Cortex of kidney (tissue), 1 donor: ENCODE results near the gene TAS2R40.

Experiments
- DNase-seq: peaks from one replicate; lab custom pipeline; 2025; lab: John Stamatoyannopoulos, UW

The TAS2R40 gene

GRCh38 chr7:143223784-143224183, 1.9 kb downstream of the TAS2R40 start:
- DNase-seq, result no peak

- no peak for DNase-seq
Observed at GRCh38 chr7:143225047-143225446, 3.2 kb downstream of the TAS2R40 start.

GRCh38 chr7:143227806-143228205, 6.0 kb downstream of the TAS2R40 start:
- no peak for DNase-seq

GRCh38 chr7:143229054-143229790, 7.4 kb downstream of the TAS2R40 start:
- no peak for DNase-seq

DNA sequence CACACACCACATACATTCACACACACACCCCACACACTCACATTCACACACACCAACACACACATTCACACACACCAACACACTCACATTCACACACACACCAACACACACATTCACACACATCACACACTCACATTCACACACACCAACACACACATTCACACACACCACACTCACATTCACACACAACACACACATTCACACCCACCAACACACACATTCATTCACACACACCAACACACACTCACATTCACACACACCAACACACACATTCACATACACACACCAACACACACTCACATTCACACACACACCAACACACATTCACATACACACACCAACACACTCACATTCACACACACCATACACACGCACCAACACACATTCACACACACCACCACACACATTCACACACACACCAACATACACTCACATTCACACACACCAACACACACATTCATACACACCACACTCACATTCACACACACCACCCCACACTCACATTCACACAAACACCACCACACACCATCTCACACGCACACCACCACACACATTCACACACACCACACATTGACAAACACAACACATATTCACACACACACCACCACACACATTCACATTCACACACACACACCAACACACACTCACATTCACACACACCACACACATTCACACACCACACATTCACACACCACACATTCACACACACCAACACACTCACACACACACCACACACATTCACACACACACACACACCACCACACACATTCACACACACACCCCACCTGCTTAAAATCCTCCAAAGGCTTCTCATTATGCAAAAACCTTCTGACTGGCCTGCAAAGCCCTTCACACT, 9.0 kb downstream of the TAS2R40 start:
- no peak for DNase-seq

- no peak for DNase-seq
Observed at GRCh38 chr7:143233816-143234532, 12.1 kb downstream of the TAS2R40 start.

- DNase-seq, result no peak
Observed at GRCh38 chr7:143234533-143234875, 12.7 kb downstream of the TAS2R40 start.

- no peak for DNase-seq
Observed at GRCh38 chr7:143235561-143235960, 13.7 kb downstream of the TAS2R40 start.

GRCh38 chr7:143236408-143236990, 14.7 kb downstream of the TAS2R40 start:
- DNase-seq, result no peak

DNA sequence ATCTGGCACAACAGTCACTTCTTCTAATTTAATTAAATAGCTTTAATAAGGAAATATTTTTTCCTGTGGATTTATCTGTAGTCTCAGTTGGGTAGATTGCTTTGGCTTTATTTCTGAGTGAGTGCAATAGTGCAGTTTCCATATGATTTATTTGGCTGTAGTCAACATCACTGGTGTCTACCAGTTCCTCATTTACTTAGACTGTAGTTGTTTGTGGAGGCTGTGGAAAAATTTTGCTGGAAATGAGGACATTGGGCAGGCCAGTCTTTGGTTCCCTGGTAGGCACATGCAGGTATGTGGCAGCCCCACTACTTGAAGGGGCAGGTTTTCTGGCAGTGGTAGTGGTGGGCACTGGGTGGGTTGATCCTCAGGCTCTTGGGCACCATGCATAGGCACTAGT, 15.5 kb downstream of the TAS2R40 start:
- no peak for DNase-seq

- DNase-seq, result no peak
Observed at GRCh38 chr7:143238289-143238980, 16.6 kb downstream of the TAS2R40 start.

DNA sequence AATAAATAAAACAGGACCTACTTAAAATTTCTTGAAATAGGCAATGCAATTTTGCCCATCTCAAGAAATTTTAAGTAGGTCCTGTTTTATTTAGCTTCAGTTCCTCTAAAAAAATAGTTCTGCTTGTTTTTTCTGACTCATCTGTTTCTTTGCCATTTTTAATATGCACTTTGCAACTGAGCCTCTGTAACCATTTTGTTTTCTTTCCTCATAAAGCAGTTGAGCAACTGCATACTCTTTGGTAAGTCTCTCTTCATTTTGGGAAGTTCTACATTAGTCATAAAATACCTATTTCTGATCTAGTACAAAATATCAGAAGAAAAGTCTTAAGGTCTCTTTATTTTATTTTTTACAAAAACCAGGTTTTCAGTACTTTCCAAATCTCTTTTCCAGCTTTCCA, 18.0 kb downstream of the TAS2R40 start:
- DNase-seq, result no peak

DNA sequence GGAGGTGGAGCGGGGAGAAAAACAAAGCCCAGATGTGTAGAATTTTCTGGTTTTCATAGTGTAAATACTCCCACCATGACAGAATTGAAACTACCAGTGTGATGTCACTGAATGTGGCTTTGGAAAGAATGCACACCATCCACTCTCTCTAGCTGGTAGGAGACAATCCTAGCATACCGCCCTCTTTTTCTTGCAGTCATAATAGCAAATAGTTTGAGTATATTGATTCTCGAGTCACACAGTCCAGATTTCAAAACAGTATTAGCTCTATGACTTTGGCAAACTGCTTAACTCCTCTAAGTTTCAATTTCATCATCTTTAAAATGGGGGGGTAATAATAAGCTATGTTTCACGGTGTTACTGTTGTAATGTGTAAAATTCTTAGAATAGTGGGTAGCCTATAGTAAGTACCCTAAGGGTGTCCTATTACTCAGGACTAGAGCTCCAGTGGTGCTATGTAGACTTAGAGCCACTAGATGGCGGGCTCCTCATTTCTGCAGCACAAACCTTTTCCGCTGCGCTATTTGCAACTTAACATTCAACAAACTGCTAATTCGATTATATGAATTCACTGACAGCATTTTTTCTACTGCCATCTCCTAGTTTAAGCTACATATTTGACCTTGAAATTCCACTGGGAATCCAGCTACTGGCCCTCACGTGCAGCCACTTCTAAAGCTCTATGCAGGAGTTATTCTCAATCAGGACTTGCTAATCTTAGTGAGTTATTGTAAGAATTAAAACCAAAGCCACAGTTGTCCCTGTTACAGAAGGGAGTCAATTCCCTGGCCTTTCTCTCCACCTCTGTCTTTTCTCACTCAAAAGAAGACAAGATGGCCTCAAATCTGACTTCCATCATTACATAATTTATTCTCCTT, 18.7 kb downstream of the TAS2R40 start:
- DNase-seq, result no peak

DNA sequence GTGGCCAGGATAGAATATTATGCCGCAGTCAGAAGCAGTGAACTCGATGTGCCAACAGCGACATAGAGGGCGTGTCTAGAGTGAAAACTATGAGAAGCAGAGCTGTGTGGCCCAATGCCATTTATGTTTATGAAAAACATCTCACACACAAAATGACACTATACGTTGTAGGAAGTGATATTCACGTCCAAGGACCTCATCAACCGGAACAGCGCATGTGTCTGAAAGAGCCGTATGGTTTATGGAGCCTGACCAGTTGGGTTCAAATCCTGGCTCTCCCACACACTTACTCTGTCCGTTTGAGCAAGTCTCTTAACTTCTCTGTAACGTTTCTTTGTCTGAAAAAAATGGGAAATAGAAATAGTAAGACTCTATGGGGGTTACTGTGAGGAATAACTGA, 20.5 kb downstream of the TAS2R40 start:
- no peak for DNase-seq

GRCh38 chr7:143243111-143243510, 21.3 kb downstream of the TAS2R40 start:
- no peak for DNase-seq

DNA sequence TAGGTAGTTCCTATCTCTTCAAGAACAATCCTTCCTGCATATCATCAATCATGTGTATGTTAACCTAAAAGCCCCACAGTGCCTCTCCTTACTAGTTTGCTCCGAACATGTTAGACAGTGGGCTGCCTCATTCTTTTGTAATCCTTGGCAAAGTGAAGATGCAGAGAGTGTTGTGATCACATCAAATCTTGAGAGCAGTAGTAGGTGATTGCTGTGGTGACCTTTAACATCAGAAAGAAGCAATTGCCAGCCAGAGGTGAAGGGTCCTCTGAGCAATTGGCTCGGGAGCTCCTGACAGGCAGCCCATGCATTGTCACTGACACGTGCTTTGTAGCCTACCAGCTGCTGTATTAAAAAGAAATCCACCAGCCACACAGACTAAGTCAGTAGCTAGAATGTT, 21.8 kb downstream of the TAS2R40 start:
- DNase-seq, result no peak

- no peak for DNase-seq
Observed at GRCh38 chr7:143244321-143244720, 22.5 kb downstream of the TAS2R40 start.

GRCh38 chr7:143245123-143245522, 23.3 kb downstream of the TAS2R40 start:
- DNase-seq, result no peak

DNA sequence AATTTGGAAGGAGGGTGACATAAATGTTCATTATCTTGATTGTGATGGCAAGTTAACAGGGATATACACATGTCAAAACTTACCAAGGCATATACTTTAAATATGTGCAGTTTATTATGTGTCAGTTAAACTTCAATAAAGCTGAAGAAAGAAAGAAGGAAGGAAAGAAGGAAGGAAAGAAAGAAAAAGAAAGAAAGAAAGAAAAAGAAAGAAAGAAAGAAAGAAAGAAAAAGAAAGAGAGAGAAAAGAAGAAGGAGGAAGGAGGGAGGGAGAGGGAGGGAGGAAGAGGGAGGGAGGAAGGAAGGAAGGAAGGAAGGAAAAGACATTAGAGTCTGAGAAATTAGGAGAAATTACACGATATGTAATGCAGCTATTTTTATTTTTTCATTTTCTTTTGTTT, 25.5 kb downstream of the TAS2R40 start:
- DNase-seq, result no peak

- no peak for DNase-seq
Observed at GRCh38 chr7:143248761-143249354, 27.0 kb downstream of the TAS2R40 start.
